HG03039 (cell line): Measurements from ENCODE around the gene DENND4A.

Source experiments
- ATAC-seq: cut with Tn5 transposase; IDR thresholded peaks from one replicate; pipeline ENCODE4 v1.9.1; 2021; ENCODE audit warnings: mild to moderate bottlenecking, moderate library complexity; ENCODE audit not compliant: unreplicated experiment

DENND4A gene

DNA sequence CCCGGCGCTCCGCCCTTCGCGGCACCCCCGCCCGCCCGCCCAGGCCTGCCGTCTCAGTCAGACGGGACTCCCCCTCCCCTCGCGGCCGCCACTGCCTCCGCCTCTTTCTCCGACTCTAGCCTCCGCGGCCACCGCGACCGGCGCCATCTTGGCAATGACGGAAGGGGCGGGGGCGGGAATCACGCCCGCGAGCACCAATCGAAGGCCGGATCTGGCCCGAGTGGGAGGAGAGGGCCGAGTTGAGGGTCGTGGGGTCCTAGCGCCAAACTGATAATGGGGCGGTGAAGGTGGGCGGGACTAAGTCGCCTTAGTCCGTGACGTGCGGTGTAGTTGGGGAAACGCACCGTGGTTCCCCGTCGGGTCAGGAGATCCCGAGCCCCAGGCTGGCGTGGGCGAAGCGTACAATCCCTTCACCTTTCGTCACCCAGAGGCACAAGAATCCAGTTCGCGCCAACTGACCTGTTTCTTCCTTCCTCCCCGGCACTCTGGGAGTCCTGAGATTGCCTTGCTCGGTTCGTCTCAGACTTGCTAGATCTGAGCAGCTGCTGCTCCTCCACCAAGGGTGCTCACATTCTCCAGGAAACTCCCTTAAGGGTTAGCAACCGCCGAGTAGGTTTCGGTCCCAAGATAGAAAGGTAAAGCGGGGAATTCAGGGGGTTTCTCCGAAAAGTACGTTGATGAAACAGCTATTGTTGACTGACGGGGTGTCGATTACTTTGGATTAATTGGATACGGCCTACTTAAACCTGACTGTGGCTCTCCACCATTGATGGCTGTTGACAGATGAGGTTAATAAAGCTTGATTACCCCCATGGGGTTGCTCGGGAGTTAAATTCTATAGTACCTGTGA is at the start of gene DENND4A:
DENND4A (minus strand) TSS at position 156 of the 850 bp plus-strand sequence. CDS start 35,843 bp downstream, outside the sequence.
- ATAC-seq = peak; percentile 81

DNA sequence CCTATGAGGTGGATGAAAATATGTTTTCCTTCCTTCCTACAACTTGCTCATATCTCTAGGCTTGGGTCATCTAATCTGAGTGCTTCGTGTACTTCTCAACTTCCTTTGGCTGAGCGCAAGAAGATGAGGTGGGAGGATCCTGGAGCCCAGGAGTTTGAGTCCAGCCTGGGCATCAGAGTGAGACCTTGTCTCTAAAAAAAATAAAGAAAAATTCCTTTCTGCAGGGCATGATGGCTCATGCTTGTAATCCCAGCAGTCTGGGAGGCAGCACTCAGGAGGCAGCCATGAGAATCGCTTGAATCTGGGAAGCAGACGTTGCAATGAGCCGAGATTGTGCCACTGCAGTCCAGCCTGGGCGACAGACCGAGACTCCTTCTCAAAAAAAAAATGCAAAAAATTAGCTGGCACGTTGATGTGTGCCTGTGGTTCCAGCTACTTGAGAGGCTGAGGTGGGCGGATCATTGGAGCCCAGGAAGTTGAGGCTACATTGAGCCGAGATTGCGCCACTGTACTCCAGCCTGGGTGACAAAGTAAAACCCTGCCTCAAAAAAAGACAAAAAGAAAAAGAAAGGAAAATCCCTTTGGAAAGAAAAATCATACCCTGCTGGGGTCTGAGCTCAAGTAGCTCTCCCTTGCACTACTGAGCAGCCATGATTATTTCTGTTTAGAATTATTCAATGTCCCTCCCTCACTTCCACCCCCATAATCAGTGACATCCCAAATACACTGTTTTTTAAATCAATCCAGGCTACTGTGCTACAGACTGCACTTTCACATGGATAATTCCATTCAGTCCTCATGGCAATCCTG is 49.2 kb upstream of the DENND4A start:
- ATAC-seq = no peak

DNA sequence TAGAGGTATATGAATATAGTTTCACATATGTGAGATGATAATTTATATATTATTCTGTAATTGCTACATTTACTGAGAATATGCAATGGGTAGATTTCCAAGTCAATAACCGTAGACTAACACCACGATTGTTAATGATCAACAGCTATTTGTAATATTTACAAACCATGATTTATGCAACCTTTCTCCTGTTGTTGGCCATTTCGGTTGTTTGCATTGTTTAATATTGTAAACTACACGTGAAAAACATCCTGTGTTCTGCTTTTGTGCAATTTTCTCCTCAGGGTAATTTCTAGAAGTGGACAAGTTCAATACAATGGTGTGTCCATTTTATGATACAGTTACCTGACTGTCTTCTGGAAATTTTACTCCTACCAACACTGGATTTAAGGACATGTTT is 47.9 kb upstream of the DENND4A start:
- no peak for ATAC-seq

- ATAC-seq = no peak
These were observed 47.3 kb upstream of the DENND4A start for GRCh38 chr15:65839354-65839901.

DNA sequence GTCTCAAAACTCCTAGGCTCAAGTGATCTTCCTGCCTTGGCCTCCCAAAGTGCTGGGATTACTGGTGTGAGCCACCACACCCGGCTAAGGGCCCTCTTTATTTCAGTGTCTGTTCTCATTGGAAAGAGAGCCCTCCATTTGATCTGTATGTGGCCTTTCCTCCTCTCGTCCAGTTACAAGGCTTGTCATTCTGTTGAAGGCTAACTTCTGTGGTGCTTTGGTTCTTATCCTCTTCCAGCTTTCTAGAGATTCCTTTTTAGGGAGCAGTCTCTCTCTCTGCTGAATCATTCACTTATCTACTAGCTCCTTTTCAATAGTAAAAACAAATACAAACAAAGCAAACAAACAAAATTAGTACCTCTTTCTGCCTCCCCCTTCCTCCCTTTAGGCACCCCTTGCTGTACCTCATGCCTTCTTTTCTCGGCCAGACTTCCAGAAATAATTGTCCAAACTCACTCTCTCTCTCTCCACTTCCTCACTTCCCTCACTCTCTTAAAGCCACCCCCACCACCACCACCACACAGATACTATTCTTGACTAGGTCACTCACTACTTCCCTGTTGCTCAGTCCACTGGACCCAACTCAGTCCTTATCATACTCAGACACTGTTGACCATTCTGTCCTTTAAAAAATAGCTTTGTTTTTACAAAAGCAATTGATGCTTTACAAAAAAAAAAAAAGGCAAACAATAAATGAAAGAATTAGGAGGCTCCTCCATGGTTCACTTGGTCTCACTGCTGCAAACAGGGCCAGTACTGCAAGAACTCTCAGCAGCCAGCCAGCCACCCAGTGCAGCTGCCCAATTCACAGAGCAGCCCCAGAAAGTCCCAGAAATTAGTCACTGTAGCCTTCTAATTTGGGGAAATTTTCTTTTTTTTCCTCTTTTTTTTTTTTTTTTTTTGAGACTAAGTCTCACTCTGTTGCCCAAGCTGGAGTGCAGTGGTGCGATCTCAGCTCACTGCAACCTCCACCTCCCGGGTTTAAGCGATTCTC is 45.5 kb upstream of the DENND4A start:
- ATAC-seq = no peak

DNA sequence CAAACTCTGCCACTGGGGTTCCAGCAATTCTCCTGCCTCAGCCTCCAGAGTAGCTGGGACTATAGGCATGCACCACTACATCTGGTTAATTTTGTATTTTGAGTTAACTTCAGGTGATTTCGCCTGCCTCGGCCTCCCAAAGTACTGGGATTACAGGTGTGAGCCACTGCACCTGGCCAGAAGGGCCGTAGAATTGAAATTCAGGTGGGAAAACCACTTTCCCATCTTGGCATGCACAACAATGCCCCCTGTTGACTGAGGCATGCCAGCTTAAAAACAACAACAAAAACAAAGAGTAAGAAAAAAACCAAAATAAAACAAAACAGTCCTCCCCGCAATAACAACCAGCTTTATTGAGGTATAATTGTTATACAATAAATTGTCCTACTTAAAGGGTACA is 44.6 kb upstream of the DENND4A start:
- ATAC-seq = no peak

GRCh38 chr15:65835447-65835846 is 43.4 kb upstream of the DENND4A start:
- ATAC-seq = no peak

DNA sequence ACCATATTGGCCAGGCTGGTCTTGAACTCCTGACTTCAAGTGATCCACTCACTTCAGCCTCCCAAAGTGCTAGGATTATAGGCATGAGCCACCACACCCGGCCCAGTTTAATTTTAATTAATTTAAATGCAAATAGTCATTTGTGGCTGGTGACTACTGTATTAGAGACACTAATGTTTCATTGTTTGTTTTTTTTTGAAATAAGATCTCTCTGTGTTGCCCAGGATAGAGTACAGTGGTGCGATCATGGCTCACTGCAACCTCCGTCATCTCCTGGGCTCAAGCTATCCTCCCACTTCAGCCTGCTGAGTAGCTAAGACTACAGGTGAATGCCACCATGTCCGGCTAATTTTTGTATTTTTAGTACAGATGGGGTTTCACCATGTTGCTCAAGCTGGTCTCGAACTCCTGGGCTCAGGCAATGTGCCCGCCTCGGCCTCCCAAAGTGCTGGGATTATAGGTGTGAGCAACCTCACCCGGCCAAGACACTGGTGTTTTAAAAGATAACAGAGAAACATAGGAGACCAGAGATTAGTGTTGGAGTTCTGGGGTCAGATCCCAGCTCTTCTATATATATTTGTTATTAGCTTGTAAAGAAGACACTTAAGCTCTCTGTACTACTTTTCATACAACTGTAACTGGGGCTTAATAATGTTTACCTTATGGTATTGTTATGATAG is 42.6 kb upstream of the DENND4A start:
- no peak for ATAC-seq

DNA sequence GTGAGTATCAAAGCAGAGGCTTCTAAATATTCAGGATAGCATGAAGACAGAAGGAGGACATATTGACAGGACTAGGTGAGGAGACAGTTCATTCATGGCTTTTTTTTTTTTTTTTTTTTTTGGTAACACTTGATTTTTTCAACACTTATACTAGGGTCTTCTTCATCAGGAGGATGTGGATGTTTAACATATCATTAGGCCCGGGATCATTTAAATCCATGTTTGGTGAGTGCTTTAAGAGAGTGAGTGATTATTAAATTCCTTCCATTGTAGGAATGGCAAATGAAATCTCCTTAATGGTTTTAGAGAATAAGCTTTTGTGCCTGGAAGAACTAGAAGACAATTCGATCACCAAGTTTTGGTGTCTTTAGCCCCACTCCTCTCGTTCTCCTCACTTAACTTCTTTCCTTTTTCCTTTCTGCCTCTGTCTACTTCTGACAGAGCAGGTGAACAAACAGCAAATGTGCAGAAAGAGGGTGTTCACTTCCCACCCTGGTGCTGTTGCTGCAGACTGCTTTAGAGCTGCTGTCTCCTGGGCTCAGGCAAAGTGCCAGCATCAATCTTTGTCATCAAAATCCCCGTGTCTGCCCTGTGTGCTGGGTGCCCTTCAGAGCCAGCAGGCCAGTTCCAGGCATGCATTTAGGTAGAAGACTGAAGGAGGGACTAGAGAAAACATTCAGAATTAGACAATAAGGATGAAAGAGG is 41.6 kb upstream of the DENND4A start:
- ATAC-seq = no peak

- ATAC-seq = no peak
These were observed 40.7 kb upstream of the DENND4A start for GRCh38 chr15:65832549-65833364.

DNA sequence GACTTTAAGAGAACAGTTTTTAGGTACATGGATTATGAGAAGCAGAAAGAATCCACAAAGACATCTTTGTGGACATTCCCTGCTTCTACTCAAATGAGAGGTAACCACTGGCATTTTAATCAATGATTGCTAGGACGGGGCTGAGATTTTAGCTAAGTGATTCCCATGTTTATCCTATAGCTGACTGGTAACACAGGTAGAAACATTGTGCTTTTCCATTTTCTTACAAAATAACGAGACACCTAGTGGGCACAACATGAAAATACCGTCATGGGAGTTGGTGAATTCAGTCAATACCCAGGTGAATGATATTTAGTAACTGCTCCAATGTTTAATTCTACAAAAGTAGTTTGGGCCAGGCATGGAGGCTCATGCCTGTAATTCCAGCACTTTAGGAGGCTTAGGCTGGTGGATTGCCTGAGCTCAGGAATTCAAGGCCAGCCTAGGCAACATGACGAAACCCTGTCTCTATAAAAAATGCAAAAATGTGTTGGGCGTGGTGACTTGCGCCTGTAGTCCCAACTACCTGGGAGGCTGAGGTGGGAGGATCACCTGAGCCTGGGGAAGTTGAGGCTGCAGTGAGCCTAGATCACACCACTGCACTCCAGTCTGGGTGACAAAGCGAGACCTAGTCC is 37.2 kb upstream of the DENND4A start:
- no peak for ATAC-seq

GRCh38 chr15:65828585-65828984 is 36.5 kb upstream of the DENND4A start:
- ATAC-seq = no peak

DNA sequence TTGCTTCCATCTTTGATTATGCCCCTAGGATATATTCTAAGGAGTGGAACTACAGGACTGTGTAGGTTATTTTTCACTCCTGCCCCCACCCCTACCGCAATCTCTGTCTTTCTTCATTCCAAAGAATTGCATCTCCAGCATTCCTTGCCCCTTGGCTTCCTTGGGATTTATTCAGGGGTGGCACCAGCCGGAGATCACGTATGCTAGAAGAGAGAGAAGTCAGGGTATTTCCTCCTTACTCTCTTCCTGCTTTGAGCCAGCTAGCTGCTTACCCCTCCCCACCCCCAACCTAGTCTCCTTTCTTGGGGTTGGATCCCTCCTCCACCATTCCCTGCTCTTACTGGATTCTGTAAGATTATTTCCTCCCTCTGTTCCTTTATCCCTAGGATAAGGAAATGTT is 35.0 kb upstream of the DENND4A start:
- ATAC-seq = no peak

GRCh38 chr15:65824941-65825544 is 33.0 kb upstream of the DENND4A start:
- ATAC-seq = no peak

DNA sequence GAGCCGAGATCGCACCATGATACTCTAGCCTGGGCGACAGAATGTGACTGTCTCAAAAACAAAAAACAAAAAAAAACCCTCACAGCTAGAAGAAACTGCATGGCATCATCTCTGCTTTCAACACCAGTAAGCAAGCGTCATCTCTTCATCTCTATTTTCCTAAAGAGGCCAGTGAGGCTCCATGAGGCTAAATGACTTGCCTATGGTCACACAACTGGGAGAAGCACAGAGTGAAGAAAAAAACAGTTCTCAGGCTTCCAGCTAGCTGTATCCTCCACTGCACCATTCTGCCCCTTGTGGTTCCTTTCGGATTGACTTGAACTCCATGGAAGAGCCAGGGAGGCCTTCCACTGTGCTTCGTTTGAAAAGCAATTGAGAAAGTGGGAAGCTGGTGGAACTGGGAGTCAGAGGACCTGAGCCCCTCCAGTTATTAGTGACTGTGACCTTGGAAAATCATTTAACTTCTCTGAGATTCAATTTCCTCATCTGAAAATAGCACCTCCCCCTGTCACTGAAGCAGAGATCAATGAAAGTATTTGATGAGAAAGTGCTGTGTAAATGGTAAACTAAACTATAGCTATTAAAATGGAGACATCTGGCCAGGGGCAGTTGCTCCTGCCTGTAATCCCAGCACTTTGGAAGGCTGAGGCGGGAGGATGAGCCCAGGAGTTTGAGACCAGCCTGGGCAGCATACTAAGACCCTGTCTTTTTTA is 32.1 kb upstream of the DENND4A start:
- no peak for ATAC-seq

DNA sequence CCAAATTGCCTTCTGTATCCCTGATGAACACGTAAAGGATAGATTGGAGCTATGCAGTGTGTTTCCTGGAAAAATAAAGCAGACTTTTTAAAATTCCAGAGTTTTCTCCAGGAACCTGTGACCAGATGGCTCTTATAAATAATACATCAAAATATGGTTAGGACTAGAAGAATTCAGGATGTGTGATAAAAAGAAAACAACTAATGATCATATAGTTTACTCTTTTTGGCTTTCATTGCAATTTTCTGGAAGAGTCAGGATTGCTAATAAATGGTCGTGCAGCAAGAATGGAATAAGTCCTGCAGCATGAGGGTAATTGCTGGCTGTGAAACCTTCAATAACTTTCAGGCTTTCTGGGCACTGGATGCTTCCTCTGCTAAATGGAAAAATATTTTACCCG is 30.2 kb upstream of the DENND4A start:
- ATAC-seq = no peak

GRCh38 chr15:65821070-65821469 is 29.0 kb upstream of the DENND4A start:
- no peak for ATAC-seq
